ENCODE measurements around the gene IL4.
"Not testable (repeated sequence)": the region's sequence is repeated elsewhere in the genome, so short reads cannot be mapped to it uniquely, and the experiment has no call there.

The IL4 gene

DNA sequence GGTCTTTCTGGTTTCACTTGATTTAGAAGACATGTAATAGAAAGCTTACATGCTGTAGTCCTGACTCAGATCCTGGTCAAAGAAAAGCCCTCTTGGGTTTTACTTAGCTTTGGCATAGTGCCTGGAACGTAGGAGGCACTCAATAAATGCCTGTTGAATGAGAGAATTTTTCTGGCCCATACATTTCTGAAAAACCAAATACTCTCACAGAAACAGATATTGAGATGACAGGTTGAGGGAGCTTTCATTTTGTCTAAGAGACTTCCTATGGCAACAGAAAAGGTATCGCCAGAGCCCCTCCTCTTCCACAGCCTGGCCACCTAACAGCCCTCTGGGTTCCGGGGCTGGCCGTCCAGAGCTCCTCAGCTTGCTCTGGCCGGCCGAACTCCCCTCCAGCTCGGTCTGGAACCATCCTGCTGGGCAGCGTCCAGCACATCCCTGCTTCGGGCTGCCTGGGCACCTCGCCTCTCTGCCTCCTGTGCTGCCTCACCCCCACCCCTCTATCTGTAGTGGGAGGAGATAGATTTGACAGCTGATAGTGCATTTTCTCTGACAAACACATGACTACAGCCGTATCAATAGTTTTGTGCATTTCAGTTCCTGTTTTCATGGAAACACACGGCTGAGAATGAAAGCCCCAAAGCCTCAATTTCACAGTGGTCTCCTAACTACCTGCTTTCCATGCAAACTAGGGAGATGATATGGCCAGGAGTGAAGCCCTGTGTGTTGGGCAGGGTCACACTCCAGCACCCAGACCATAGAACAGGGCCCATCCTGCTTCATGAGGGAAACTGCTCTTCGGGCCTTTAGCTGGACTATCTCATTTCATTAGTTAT lies 1.1 kb downstream of the IL4 start:
- DNase-seq: no peak

DNA sequence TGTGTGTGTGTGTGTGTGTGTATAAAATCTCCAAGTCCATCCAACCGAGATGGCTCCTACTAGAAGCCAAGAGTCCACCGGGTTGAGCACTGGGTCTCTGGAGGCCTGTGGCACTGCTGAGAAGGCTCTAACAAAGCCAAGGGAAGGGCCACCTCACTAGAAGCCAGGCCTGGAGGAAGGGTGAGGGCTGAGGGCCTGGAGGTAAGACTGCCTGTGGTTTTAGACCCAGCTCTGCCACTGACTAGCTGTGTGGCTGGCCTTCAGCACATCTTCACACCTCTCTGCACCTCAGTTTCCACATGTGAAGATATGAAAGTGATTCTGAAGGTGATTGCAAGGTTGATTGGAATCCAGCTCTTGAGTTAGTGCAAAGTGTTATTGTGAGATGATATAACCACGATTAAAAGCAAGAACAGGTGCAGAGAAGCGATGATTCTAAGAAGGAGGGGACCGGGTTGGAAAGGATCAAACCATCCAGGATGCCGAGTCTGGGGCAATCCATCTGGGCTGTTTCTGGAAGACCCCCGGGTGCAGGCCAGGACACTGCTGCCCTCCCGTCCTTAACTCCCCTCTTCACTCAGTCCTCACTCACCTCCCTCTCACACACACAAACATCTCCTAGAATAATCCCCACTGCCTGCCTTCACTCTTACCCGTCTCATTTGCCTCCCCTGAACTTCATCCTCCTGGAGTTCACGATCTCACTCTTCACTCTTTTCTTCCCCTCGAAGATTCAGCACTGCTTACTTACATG lies 2.3 kb downstream of the IL4 start:
- no peak for DNase-seq

DNA sequence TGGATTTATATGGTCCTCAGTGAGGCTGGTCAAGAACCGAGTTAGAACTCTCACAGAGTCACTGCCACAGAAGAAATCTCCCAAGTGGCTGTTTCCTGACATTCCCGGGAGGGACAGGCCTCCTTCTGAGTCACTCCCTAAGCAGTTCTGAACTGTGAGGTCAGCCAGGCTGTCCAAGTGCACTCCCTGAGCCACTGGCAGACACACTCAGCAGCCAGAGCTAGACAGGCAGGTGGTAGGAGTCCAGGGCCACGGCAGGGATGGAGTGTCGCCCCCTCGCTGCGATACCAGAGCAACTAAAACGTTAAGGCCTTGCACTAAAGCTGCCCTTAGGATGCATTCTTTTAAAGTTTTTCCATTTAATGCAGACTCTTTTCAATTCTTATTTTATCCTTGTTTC lies 3.4 kb downstream of the IL4 start:
- no peak for DNase-seq

DNA sequence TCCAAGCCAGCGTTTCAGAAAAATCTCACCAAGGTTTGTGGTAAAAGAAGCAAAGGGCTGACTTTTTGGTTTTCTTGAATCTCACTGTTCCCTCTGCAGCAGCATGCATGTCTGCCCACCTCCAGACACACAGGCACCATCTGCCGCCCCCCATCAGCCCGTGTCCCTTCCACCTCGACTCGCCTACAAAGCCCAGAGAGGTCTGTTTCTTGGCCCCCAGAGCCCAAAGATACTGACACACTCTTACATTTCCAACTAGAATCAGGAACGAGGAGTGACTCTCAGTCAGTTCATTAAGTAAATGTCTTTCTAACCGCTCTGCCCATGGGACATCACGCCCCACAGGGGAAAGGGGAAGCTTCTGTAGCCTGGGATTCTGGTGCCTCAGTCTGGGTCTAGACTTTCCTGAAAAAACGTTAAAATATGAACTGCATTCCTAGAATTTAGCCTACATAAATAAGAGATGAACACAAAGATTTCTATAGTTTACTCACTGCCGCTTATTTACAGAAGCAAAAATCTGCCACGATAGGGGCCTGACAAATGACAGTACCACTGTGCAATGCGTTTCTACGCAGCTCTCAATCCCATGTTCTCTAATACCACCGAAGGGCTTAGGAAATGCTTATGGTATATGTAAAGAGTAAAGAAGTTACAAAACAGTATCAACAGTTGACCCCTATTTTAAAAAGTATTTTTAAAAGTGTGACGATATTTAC lies 4.1 kb downstream of the IL4 start:
- DNase-seq: no peak

DNA sequence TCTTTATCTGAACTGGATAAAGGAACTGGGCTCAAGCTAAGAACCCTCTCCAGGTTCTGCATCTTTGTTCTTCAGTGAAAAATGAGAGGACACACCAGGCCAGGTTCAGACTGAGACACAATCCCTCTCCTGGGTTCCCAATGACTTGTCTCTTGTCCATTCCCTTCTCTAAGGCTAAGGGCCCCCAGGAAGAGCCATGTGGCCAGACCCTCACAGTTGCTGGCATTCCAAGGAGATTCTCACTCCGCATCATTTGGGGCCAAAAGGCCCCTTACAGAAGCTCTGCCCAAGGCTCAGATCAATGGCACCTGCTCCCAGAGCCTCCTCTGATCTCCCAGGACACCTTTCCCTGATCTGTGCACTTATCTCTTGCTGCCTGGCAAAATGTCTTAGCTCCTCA lies 4.9 kb downstream of the IL4 start:
- DNase-seq: no peak

DNA sequence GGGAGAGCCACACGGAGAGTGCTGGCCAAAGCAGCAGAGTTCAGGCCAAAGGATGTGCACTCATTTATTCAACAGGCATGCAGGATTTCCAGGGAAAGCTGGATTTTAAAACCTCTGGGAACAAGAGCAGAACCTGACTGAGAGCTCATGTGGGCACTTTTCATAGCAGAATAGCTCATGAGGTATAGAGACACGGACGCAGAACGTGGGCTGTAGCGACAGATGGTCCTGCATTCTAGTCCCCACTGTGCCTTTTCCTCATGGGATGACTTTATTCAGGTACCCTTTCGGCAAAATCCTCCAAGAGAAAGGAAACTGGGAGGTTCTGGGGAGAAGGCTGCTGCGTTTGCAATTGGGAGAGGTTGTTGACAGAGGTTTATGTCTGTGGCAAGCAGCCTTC lies 5.4 kb downstream of the IL4 start:
- DNase-seq: no peak

DNA sequence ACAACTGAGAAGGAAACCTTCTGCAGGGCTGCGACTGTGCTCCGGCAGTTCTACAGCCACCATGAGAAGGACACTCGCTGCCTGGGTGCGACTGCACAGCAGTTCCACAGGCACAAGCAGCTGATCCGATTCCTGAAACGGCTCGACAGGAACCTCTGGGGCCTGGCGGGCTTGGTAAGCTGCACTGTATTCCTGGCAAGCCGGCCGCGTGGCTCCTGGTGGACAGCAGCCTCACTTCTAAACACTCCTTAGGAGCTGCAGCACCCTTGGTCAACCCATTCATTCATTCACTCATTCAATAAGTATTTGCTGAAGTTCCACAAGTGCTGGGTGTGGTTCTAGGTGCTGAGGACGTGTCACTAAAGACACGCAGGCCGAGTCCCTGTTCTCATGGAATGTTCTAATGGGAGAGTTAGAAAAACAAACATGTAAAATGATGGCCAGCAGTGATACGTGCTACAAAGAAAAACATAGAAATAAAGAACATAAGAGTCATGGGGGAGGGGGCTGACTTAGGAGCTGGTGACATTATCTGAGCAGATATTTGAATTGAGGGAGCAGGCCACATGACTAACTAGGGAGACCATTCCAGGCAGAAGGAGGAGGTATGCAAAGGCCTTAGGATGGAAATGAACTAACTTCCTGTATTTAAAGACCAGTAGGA lies 6.1 kb downstream of the IL4 start:
- no peak for DNase-seq

DNA sequence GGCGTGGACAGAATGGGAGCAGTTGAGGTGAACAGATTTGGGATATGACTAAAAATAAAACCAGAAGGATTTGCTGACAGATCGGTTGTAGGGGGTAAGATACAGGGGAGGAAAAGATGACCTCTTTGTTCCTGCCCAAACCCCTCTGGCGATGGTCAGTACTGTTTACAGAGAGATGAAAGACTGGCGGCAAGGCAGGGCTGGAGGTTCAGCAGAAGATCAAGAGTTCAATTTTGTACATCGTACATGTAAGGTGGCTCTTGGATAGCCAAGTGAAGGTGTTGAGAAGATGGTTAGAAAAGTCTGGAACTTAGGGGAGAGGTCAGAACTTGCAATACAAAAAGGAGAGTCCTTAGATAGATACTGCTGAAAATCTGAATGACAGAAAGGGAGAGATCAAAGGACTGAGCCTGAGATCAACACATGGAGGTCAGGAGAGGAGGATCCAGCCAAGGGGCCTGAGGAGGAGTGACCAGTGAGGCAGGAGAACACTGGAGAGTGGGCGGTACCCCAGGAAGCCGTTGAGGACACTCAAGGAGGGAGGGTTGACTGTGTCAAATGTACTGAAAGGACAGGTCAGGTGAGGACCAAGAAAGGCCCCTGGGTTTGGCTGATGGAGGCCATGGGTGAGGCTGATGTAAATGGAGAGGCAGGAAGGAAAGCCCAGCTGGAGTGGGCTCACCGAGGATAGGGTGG lies 7.1 kb downstream of the IL4 start:
- no peak for DNase-seq

DNA sequence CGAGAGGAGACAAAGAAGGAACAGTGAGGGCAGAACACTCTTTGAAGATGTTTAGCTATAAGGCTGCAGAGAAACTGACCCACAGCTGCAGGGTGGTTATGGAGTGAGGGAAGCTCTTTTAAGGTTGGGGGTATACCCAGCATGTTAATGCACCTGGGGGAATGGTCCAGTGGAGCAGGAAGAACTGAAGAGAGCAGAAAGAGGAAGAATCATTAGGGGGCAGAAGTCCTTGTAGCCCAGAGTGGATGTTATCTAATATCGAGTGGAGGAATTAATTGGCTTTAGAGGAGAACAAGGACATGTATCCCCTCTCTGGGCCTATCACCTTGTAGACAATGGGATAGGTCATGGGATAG lies 7.7 kb downstream of the IL4 start:
- DNase-seq: no peak

DNA sequence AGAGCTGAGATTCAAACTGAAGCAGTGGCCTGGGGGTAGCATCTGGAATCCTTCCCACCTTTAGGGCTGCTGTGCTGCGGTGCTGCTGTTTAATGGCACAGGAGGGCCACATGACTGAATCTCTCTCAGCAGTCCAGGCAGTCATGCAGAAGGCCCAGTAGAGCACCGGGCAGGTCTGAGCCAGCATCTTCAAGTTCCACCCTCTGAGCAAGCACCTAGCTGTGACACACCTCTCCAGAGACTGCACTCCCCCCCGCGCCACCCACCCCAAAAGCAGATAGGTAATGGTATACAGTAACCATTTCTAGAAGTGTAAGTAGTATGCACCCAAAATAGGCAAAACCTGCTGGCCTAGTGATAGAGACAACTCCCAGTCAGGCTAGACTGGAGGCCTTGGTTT lies 8.2 kb downstream of the IL4 start:
- no peak for DNase-seq

DNA sequence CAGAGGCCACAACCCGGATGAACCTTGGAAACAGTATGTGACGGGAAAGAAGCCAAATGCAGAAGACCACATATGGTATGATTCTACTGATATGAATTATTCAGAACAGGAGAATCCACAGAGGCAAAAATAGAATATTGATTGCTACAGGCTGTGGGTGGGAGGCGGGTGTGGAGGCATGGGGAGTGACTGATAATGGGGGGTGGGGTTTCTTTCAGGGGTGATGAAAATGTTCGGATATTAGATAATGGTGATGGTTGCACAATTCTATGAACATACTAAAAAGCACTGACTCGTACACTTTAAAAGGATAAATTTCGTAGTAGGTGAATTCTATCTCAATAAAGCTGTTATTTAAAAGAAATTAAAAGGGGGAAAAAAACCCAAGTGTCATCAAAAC lies 10.7 kb downstream of the IL4 start:
- no peak for DNase-seq

DNA sequence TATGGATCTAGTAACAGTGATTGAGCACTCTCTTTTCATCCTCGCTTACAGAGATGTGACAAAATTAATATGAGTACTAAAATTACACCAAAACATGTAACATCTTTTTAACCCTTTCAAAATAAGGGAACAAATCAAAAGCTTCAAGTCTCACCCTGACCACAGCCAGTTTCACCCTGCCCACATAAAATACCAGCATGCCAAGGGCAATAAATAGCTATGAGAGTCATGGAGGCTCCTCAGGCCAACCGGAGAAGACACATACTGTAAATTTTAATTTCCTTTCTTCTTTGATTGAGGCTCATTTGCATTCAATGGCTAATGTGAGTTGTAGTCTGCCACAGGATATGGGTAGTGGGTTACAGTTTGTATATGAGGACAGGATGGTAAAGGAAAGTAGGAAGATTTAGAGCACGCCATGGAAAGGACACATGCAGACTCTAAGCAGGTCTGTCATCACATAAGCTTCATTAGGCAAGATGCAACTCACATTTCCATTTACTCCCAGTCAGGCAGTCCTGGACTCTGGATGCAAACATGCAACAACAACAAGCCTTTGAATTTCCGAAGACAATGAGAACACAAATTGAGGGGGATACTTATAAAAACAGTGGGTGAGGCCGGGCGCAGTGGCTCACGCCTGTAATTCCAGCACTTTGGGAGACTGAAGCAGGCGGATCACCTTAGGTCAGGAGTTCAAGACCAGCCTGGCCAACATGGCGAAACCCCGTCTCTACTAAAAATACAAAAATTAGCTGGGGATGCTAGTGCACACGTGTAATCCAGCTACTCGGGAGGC lies 11.3 kb downstream of the IL4 start:
- no peak for DNase-seq

DNA sequence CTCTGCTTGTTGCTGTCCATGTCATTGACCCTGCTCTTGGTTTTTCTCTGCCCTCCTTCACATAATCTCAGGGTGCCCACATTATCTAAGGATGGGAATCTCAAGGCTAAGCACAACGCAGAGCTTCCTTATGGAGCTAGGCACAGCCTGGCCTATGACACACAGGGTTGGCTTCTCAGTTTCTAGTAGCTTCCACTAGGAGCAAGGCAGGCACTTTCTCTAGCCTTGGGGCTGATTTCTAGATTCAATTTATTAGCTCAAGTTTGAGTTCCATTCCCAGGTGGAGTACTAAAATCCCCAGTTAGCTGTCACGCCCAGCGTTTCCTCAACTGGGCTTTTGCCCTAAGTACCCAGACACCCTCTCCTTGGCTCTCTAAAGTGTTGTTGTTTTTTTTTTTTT lies 12.4 kb downstream of the IL4 start:
- no peak for DNase-seq

DNA sequence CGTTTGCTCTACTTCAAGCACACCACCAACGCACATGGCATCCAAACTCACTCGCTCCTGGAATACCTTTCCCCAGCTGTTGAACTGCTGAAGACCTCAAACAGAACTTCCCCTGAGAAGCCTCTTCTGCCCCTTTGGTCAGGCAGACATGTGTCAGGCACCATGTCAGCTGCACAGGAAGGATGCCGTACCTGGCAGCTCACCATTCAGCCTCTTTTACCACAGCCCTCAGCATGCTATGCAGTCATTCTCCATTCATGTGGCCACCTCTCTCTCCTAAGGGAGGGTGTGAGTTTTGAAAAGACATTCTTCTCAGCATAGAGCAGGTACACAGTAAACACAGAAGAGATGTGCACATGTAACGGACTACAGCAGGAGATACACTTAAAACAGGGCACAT lies 14.2 kb downstream of the IL4 start:
- DNase-seq: no peak

DNA sequence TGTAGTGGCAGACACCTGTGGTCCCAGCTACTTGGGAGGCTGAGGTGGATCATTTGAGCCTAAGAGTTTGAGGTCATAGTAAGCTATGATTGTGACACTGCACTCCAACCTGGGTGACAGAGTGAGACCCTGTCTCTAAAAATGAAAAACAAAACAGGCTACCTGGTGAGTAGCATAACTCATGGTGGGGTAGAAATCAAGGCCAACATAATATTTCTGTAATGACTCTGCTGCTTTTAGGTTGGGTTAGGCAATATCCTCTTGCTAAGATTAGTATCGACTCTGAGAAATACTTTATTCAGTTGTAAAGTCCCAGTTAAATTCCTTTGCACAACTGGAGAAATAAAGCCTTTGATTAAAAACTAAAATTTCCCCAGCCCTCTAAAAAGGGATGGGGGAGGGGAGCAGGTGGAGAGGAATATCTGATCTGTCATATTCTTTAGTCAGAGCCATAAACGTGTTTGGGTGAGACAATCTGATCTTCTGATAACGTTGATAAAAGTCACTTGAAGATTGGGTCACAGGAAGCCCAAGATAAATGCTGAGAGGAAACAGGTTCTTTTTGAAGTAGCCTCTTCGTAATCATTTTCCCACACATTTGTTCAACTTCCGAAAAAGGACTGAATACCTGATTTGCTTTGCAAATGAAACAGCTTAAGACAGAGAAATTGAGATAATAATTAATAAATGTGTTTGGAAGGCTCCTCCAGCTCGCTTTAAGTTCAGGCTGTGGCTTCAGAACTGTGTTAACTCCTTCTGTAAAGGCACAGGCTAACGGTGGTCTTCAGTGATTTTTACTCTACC lies 14.9 kb downstream of the IL4 start:
- DNase-seq: peak; percentile 31

DNA sequence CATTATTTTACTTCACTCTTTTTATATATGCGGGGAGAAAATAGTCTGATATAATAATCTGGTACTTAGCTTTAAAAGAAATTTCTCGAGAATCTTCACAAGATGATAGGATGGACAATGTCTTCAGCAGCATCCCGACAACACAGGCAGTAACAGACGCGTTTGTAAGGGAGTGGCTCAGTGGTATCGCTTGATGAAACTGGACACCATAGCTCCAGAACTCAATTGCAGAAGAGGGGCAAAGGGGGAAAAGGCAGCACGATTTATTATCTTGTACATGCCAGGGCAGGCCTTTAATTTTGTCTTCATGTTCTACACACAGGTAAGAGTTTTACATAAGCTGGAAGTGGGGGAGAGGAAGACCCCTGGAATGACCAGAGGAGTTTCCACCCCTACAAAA lies 15.7 kb downstream of the IL4 start:
- DNase-seq: no peak

DNA sequence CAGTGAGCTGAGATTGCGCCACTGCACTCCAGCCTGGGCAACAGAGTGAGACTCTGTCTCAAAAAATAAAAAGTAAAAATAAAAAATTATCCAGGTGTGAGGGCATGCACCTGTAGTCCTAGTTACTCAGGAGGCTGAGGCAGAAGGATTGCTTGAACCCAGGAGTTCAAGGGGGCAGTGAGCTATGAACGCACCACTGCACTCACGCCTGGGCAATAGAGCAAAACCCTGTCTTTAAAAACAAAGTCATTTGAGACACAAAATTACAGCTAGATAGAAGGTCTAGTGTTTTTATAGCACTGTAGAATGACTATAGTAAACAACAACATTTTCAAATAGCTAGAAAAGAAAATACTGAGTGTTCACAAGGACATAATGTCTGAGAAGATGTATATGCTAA lies 16.4 kb downstream of the IL4 start:
- no peak for DNase-seq

DNA sequence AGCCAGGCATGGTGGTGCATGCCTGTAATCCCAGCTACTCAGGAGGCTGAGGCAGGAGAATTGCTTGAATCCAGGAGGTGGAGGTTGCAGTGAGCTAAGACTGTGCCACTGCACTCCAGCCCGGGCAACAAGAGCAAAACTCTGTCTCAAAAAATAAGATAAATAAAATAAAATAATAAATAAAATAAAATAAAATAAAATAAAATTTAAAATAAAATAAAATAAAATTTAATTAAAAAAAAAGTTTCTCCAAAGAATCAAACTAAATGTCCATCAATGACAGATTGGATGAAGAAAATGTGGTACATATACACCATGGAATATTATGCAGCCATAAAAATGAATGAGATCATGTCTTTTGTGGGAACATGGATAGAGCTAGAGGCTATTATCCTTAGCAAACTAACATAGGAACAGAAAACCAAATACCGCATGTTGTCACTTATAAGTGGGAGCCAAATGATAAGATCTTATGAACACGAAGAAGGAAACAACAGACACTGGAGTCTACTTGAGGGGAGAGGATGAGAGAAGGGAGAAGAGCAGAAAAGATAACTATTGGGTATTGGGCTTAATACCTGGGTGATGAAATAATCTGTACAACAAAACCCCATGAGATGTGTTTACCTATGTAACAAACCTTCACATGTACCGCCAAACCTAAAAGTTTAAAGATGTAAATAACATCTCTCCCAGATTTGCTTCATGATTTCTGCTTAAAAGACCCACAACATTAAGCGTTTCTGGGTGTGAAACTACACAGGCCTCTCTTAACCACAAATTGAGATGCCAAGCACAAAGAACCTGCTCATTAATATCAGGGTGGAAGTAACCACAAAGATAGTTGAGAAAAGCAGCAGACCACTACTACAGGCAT lies 18.2 kb downstream of the IL4 start:
- DNase-seq: not testable (repeated sequence)

DNA sequence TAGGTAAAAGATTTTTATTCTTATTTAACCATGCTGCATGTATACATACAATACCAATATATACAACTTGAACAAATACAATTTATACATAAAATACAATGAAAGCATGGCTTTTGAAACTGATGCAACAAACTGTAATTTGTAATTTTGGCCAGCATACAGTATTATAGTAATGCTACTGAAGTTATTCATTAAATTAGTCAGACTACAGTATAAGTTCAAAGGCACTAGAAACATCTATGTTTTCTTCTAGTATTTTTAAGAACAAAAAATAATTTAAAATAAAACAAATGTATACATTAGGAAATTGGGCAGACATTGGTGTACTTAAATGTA lies 18.8 kb downstream of the IL4 start:
- no peak for DNase-seq

DNA sequence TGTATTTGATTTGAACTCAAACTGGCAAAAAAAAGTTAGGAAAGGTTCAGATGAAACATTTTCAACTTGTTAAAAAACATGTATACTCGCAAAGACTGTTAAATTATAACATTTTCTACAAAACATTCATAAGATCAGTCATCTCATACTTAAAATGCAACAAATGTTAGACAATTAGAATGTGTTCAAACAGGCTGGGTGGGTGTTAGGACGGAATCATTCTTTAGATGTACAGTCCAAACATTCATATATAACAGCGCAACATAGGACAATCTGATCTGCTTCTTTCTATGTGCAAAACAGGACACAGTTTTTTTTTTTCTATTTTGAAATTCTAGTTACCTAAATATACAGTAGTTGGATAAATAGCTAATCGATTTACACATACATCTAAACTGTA lies 22.2 kb downstream of the IL4 start:
- no peak for DNase-seq

Measured in GF-D8 (cell line).